ENCODE data around the gene ST6GALNAC2.
A peak's percentile ranks its signal among the peaks of the same experiment; 100 is the strongest.
"Not testable (repeated sequence)": the region's sequence is repeated elsewhere in the genome, so short reads cannot be mapped to it uniquely, and the experiment has no call there.

Gene ST6GALNAC2

DNA sequence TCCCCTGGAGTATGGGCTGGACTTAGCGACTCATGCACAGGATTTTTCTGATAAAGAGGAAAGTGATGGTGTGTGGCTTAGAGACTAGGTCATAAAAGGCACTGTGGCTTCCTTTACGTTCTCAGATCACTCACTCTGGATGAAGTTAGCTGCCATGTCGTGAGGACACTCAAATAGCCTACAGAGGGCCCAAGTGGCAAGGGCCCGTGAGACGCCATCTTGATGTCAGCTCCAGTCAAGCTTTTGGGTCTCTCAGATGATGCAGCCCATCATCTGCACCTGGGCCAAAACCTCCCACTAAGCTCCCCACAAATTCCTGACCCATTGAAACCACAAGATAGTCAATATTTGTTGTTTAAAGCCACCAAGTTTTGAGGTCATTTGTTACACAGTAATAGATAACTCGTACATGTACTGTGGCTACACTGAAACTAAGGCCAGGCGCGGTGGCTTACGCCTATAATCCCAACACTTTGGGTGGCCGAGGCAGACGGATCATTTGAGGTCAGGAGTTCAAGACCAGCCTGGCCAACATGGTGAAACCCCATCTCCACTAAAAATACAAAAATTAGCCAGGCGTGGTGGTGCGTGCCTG is 14.7 kb downstream of the ST6GALNAC2 start:
- no peak for DNase-seq (ENCODE audit: low read depth in 2 of 2)

DNA sequence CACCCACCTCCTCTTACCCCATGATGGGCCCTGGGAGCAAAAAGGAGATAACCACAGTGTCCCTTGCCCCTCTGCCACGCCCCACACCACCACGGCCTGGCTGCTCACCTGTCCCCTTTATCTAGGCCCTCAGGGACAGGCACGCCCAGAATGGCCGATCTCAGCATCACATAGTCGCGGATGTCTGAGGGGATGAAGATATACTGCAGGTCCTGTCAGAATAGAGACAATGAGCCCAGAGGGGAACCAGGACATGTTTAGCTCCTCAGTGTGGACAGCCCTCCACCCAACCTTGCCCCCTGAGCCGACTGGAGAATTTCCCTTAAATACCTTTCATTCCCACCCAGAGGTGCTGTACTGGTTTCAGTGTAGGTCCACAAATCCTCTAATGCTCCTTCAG is 15.2 kb downstream of the ST6GALNAC2 start:
- no peak for DNase-seq (ENCODE audit: low read depth in 2 of 2)

DNA sequence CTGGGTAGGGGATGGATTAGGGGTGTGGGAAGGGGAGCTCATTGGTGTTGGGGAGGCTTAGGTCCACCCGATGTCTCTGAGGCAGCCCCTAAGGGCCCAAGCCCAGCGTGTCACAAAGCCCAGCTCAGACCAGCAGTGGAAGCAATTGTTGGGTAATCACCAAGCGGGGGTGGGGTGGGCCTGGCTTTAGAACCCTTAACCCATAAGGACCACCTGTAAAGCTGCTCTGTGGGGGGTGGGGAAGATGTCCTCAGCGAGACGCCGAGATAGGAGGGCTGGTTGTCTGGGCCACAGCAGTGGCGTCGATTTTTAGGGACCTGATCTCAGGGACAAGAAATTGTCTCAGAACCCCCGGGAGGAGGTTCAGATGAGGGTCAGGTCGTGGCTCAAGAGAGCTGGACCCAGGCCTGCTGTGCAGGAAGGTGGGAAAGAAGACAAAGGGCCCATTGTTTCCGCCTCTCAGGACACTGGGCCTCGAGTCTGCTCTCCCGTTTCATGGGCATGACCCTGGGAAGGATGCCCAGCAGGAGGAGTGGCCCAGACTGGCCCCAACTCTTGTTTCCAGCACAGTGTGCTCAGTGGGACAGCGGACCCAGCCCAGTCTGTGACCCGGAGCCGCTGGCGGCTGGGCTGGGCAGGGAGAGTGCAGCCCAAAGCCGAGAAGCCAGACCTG is 15.9 kb downstream of the ST6GALNAC2 start:
- DNase-seq (ENCODE audit: low read depth in 2 of 2): no peak

DNA sequence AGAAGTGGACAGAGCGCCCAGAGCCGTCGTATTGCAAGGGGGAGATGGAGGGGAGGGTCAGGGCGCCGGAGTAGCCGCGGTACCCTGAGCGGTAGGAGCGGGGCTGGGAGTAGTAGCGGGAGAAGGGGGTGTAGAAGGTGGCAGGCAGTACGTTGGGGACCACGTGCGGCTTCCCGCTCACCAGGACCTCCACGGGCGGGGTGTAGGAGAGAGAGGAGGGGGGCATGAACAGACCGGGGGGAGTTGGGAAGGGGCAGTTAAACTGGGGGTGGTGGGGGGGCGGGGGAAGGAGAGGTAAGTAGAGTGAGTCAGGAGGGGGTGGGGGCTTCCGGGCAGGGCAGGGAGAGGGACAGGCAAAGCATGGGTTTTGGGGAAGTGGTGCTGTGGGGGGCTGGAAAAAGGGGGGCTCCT is 16.8 kb downstream of the ST6GALNAC2 start:
- DNase-seq (ENCODE audit: low read depth in 2 of 2): no peak

DNA sequence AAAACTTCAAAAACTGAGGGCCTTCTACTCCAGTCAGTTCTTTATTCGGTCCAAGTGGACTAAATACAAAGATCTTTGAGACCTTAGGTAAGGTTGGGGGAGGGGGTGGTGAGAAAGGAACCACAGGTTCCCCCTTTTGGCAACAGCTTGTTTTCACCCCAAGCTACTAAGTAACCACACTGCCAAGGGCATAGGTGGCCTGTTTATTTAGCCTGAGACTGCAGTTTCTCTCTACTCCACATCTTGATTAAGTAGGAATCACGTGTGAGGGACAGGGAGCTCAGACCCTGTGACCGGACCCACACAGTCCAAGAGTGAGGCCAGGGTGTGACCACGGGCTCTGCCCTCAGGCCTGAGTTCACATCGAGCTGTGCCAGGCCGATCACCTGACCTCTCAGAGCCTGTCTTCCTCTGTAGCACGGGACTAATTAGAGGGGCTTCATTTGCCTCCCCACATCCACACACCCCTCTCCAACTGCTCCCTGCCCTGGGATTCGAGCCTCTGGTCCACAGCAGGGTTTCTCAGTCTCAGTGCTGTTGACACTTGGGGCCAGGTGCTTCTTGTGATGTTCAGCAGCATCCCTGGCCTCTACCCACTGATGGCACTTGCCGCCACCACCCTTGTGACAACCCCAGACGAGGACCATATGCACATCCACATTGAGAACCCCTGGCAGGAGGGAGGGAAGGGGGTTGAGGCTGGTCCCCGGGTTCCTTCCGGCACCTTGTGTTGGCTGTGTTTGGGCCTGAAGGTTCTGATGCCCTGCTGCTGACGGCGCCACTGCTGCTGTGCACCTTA is 17.8 kb downstream of the ST6GALNAC2 start:
- DNase-seq (ENCODE audit: low read depth in 2 of 2): no peak

DNA sequence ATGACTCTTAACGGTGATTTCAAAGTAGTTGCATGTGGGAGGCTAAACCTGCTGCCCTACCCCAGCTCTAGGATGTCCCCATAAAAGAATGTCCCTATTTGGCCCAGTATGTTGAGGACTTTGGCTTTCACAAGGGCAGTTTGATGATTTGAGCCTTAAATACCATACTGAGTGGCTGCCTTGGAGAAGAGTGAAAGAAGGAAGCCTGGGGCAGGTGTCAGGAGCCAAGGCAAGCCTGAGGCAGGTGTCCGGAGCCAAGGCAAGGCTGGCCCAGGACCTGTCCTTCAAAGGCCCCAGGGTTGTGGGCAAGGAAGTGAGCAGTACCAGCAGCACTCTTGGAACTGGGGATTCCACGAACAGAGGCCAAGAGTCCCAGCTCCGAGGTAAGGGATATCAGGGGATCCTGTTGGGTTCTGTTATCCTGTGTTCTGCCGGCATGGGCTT is 18.6 kb downstream of the ST6GALNAC2 start:
- no peak for DNase-seq (ENCODE audit: low read depth in 2 of 2)

DNA sequence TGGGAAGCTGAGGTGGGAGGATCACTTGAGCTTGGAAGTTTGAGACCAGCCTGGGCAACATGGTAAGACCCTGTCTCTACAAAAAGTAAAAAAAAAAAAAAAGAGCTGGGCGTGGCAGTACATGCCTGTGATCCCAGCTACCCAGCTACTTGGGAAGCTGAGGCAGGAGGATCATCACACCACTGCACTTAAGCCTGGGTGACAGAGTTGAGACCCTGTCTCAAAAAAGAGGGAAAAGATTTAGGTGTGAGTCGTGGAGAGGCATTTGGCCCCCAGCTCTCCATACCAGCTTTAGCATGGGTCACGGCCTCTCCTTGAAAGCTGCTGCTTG is 19.1 kb downstream of the ST6GALNAC2 start:
- DNase-seq (ENCODE audit: low read depth in 2 of 2): no peak

DNA sequence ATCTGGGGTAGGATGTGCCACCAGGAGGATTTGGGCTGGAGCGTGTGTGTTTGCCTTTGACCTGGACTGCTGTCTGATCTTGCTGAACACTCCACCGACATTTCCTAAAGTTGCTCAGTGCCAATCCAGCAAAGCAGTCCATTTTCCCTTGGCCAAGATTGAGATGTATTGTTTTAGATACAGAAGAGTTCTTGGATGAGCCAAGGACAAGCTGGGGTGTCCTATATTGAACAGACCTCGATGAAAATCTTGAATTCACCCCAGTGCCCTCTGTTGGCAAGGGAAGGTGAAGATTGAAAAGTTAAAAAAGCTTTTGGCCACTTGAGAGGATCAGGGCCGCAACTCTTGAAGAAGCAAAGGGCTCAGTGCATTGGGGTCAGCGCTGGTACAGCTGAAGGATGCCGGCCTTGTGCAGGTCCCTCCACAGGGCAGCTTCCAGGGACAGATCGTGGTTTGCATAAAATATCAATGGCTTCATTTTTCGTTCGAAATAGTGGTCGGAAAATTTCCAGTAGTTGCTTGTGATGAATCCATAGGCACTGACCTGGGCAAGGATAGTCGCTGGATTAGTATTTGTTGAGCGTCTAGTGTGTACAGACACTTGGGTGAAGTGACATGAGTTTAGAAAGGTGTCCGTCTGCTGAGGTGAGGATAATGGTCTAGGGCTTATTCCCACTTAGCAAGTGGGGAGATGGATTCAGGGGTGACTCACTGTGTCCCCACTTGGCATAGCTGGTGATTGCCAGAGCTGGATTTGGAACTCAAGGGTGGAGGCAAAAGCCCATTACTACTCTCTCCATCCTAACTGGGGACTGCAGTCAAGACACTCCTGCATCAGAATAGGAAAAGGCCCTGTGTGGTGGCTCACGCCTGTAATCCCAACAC is 19.7 kb downstream of the ST6GALNAC2 start:
- DNase-seq (ENCODE audit: low read depth in 2 of 2): no peak

DNA sequence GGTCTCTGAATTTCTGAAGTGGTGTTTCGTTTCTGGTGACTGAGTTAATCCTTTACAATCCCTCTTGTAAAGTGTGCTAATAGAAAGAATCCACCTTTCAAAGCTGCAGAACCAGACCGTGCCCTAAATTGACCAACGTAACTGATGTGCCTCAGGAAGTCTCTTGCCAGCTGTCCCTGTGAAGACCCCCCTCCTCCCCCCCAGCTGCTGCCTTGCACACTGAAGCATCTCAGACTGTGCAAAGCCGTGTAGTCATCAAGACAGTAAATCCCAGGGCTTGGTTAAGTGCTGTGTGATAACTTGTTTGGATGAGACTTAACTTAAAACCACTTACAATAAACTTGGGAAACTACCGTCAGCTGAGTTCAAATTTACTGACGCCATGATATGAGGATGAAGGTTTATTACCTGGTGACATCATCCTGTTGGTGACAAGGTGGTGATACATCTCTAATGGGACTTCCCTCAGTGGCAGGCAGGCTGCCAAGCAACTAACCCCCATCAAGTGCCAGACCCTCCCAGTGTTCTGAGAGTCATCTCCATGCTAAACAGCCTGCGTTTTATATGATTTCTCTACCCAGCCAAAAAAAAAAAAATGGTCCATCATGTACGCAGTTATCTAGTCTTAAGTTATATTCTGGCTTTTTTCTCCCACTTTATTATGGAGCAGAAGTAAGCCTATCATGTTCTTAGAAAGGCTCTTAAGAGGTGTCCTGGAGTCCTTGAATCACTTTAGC is 20.5 kb downstream of the ST6GALNAC2 start:
- DNase-seq (ENCODE audit: low read depth in 2 of 2): not testable (repeated sequence)

DNA sequence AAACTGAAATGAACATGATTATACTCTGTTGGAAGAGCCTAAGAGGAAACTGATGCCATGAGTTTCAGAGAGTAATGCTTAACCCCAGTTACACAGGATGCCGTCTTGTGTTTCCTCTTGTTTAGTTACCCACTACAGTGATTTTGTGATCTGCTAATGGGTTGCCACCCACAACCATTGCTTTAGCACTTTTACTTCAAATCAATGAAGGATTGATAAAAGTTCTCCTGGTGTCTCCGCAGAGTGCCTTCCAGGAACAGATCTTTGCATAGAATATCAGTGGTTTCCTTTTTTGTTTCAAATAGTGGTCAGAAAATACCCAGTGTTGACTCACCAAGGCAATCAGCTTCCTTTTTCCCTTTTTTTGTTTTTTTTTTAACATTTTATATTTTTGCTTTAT is 22.3 kb downstream of the ST6GALNAC2 start:
- not testable (repeated sequence) for DNase-seq (ENCODE audit: low read depth in 2 of 2)

DNA sequence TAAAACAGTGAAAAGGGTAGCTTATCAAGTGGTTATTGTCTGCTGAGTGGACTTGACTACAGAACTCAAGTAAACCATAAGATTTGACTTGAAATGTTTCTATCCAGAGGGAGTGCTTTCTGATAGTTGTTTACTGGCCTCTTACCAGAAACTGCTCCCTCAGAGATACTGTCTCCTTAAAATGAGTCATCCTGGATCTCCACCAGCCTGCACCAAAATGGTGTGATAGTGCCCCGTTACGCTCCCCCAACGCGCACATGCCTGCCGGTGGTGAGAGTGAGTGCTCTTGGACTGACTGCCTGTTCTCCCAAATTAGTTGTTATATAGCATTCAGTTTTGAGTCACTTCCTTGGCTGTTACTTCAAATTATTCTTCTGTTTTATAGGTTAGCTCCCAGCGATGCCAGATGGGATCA is 22.9 kb downstream of the ST6GALNAC2 start:
- DNase-seq (ENCODE audit: low read depth in 2 of 2): no peak

DNA sequence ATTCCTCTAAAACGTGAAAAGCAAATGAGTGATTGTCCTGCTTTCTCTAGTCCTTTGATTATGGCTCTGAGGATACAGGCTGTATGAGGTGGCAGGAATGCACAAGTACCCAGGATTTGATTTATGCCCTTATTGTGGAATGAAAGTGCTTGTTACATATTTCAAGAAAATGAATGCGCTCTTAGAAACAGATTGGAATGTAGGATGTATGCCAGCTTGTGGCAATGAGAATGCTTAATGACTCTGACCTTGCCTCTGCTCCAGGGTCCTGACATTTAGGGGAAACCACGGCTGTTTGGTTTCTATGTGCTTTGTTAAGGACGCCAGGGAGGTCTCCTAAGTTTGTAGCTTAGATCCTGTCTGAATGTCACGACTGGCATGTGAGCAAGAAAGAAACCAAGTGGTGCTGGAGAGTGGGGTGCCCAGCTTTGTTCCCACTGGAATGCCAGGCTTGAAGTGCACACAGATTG is 23.8 kb downstream of the ST6GALNAC2 start:
- DNase-seq (ENCODE audit: low read depth in 2 of 2): no peak

DNA sequence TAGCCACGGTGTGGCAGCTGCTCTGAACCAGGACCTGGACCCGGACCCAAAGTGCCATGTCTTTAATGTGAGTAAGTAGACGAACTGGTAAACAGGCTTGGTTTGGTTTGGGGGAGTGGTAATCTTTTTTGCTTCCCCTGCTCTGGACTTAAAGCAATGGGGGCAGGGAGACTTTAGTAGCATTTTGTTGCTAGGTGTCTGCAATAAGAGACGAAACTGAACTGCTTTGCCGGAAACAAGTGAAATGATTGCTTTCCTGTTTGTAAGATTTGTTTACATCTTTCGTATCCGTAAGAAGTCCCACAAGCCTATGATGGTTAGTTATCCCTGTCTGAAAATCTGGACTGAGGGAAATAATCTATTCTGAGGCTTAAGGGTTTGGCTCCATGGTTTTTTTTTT is 24.3 kb downstream of the ST6GALNAC2 start:
- DNase-seq (ENCODE audit: low read depth in 2 of 2): no peak

DNA sequence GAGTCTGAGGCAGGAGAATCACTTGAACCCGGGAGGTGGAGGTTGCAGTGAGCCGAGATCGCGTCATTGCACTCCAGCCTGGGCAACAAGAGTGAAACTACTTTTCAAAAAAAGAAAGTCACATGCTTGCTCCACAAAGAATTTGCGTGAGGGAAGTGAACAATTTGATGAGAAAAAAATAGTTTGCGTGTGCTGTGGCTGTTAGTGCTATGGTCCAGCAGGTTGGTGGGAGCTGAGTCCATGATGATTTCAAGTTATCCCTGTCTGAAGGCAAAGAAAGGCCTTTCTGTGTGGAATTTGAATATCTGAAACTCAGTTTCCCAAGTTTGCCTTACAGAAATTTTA is 24.8 kb downstream of the ST6GALNAC2 start:
- DNase-seq (ENCODE audit: low read depth in 2 of 2): no peak

DNA sequence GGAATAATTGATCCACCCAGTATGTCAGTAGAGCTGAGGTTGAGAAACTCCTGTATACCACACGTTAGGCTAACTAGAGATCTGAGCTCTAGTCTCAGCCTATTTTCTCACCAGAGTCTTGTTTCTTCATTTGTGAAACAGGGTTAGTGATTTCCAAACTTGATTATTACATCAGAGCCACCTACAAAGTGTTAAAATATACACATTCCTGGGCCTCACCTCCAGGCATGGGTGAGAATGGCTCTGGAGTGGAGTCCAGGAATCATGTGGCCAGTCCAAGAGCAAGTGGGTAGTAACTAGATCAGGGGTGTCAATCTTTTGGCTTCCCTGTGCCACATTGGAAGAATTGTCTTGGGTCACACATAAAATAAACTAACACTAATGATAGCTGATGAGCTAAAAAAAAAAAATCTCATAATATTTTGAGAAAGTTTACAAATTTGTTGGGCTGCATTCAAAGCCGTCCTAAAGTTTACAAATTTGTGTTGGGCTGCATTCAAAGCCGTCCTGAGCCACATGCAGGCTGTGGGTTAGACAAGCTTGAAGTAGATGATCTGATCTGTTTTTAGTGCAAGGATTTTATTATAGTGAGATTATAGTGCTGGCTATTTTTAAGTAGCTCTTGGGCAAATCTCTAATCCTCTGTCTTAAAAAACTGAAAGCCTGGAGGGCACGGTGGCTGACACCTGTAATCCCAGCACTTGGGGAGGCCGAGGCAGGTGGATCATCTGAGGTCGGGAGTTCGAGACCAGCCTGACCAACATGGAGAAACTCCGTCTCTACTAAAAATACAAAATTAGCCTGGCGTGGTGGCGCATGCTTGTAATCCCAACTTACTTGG is 25.4 kb downstream of the ST6GALNAC2 start:
- DNase-seq (ENCODE audit: low read depth in 2 of 2): no peak

DNA sequence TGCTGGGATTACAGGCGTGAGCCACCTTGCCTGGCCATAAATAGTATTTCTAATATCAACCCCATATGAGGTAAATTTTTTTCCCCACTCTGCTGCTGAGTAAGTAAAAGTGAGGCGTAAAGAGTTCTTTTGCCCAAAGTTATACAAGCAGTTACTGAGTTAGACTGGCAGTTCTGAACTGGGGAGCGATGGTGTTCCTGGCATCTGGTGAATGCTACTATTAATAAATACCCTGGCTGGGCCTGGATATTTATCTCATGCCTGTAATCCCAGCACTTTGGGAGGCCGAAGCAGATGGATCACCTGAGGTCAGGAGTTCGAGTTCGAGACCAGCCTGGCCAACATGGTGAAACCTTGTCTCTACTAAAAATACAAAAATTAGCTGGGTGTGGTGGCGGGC is 26.2 kb downstream of the ST6GALNAC2 start:
- DNase-seq (ENCODE audit: low read depth in 2 of 2): not testable (repeated sequence)

DNA sequence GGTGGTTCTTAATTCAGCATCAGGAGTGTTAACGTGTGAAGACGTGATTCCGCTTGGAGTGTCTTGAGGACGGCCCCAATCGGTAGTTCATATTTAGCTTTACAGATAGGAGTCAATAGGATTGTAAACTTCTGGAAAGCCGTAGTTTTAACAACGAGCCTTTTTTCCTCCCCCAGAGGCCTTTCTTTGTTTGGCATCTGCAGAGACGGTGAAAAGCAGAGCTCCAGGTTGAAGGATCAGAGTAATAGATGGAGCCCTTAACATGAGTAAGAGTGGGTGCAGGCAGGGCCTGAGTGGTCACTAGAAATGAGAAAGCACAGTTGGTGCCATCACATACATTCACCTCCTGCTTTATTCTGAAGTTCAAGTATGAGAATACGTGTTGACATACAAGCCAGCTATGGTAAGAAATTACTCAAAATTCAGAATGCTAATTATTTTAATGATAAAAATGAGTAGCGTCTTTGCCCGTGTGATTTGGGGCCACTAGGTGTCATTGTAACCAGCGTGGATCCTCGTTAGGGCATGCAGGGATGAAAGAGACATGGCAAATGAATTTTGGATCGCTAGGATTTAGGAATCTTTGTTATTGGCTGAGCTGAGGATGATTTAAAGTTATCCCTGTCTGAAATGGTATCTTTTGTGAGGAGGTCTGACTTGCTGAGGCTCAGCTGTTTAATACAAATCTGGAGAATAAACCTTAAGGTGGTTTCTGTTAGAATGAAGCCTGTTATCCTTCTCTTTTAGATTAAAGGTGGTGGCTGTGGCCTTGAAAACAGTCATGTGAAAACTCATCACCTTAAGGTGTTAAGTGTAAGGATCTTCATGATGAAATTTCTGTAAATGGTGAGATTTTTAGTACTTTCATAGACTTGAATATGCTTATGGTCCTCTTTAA is 27.2 kb downstream of the ST6GALNAC2 start:
- DNase-seq (ENCODE audit: low read depth in 2 of 2): no peak

DNA sequence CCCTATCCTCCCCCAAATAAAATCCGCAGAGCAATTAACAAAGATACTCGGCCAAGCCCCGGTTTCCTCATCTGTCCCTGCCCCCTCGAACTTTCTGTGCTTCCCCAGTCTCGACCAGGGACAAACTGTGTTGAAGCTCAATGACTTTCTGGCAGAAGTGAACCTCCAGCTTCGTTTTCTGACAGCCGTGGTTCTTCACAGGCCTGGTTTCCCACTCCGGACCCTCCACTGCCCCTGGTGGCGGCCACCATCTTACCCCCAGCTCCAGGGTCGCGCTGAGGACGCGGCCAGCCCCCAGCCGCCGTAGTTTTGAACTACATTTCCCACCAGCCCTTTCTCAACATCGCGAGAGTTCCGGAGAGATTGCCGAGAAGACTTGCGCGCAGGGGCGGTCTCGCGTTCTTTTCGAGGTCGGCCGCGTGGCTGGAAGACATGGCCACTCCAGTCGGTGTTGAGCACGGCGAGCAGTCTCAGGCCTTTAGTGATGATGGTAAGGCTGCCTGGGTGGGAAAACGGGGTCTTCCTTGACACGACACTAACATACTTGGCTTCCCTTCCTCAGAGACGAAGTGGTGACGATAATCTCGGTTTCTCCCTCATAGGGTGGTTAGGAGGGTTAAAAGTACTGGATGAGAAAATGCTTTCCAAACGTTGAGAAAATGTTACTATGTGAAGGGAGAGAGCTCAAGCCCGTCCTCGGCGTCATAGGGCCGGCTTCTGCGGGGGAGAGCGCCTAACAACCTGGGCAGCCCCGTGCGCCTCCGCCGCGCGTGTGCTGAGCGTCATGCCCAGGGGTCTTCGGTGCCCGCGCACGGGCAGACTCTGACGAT is 28.1 kb downstream of the ST6GALNAC2 start:
- peak; percentile 90 for DNase-seq (ENCODE audit: low read depth in 2 of 2)

Data from stimulated activated CD8-positive, alpha-beta memory T cell treated with anti-CD3 and anti-CD28 coated beads, Interleukin-15, amount 100 ng/mL, for 48 hours (primary cell).